ENCODE results near the gene ATOH8.

The ATOH8 gene

DNA sequence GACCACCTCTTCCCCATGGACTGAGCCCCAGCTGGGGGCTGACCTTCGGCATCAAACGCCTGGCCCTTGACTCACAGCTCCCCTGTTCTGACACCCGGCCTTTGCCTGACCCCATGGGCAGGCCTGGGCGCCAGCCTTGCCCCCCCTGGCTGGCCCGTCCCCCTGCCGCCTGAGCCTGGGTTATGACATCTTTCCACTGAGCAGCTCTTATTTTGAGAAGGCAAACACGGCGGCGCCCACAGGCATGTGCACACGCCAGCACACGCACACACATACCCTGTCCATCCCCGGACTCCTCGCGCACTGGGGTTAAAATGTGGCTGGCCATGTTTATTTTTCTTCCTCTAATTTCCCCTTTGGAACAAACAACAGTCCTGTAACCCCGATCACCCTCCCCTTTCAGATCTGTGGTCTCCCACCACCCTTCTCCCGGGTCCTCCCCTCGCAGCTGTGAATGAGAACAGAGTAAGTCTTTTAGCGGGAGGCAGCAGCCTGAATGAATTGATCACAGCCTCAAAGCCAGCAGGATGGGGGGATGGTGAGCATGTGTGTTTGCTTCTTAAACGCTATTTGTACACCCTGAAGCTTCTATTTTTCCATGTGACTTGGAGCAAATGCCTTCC is 11.8 kb upstream of the ATOH8 start:
- peak; percentile 98 for DNase-seq (ENCODE audit: low spot score)
- TF ChIP-seq, protein P1, sequence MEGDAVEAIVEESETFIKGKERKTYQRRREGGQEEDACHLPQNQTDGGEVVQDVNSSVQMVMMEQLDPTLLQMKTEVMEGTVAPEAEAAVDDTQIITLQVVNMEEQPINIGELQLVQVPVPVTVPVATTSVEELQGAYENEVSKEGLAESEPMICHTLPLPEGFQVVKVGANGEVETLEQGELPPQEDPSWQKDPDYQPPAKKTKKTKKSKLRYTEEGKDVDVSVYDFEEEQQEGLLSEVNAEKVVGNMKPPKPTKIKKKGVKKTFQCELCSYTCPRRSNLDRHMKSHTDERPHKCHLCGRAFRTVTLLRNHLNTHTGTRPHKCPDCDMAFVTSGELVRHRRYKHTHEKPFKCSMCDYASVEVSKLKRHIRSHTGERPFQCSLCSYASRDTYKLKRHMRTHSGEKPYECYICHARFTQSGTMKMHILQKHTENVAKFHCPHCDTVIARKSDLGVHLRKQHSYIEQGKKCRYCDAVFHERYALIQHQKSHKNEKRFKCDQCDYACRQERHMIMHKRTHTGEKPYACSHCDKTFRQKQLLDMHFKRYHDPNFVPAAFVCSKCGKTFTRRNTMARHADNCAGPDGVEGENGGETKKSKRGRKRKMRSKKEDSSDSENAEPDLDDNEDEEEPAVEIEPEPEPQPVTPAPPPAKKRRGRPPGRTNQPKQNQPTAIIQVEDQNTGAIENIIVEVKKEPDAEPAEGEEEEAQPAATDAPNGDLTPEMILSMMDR (IDR thresholded peaks at IDR 0.05) = no peak
- Histone ChIP-seq H3K27ac (peak overlapping the region; percentile 96 to 98), H3K4me3 (peak overlapping the region; percentile 55)

DNA sequence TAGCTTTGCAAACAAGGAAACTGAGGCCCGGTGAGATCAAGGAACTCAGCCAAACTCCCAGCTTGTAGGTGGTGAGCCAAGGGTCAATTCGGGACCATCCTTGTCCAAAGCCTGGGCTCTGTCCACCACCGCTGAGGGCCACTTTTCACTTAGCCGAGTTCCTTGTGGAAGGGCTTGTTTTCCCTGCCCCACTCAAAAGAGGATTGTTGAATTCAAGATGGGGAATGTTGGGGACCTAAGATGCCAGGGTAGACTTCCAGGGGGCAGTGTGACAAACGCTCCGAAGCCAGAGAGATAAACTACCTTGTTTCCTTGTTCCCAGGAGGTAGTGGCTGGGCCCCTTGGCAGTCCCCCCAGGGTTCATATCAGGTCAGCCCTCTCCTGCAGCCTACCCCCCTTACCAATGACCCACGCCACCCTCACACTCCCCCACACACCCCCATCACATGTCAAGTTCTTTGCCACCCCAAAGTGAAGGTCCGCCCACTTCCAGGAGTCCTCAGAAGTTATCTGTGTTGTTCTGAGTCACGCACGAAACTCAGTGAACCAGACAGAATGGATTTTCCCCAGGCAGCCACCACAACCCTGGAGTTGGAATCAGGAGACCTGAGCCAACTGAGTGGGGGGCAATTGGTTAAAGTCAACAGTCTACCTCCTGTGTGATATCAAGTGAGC is 10.3 kb upstream of the ATOH8 start:
- Histone ChIP-seq H3K4me3 (peak overlapping the region; percentile 12), H3K27ac (peak overlapping the region; percentile 96 to 98)
- TF ChIP-seq, protein P1 (IDR thresholded peaks at IDR 0.05) = no peak
- DNase-seq (ENCODE audit: low spot score) = no peak

- TF ChIP-seq, protein P1 (IDR thresholded peaks at IDR 0.05) = no peak
- no peak for DNase-seq (ENCODE audit: low spot score)
- Histone ChIP-seq H3K4me3 (peak overlapping the region; percentile 12), H3K27ac (peak overlapping the region; percentile 96 to 98)
These were observed 9.7 kb upstream of the ATOH8 start for GRCh38 chr2:85744055-85744454.

DNA sequence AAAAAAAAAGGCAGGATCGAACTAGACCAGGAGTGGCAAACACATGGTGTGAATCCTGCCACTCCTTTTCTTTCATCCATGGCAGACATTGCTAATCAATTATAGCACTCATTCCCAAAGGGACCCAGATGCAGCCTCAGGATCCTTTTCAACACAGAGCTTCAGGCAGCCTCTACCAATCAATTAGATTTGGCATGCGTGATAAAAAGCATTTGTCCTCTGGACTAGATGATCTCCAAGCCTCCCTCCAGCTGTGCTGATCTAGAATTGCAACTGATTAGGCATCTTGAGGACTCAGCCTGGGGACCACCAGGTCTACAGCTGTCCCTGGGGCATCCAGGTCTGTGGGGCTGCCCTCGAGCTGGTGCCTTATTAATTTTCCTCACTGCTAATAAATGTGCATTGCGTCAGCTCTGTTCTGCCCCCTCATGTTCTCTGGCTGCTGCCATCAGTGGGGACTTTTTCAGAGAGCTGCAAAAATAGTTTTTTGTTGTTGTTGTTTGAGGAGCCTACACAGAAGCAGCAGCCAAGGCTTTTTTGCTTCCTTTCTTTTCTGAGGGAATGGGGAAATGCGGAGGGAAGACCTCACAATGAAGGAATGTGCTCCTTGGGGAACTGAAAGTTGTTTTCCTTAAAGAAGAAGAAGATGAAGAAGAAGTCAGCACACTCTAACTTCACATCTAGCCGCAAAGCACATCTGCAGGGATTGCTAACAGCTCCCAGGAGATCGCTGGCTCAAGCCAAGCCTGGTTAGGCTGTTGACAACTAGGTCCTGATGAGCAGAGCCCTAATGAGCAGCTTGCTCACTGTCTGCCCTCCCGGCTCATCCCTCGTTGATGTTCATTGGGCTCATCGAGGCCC is 8.8 kb upstream of the ATOH8 start:
- H3K27ac ChIP-seq = peak overlapping the region; percentile 96 to 98
- peak overlapping the region; percentile 34 for H3K4me3 ChIP-seq
- TF ChIP-seq, protein P1 (IDR thresholded peaks at IDR 0.05) = no peak
- DNase-seq (ENCODE audit: low spot score) = no peak

DNA sequence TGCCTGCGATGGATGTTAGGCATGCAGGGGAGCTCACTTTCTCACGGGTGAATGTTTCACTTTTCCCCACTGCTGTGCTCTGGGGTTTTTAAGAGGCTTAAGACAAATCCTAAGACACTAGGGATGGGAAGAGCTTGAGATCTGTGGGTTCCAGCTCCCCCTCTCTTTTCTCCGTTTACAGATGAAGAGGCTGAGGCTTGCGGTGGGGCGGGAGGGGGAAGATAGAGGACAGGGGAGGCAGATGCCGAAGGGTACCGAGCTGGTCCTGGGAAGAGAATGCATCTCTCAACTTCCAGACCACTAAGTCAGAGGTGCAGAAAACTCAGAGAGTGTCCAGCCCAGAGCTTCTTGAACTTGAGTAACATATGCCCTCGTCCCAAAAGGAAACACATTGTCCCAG is 8.2 kb upstream of the ATOH8 start:
- Histone ChIP-seq H3K4me3 (peak overlapping the region; percentile 34), H3K27ac (peak overlapping the region; percentile 96 to 98)
- TF ChIP-seq, protein P1 (IDR thresholded peaks at IDR 0.05) = no peak
- no peak for DNase-seq (ENCODE audit: low spot score)

GRCh38 chr2:85746321-85747004 is 7.3 kb upstream of the ATOH8 start:
- no peak for DNase-seq (ENCODE audit: low spot score)
- Histone ChIP-seq H3K4me3 (no peak overlapping the region), H3K27ac (peak overlapping the region; percentile 96 to 98)
- TF ChIP-seq, protein P1 (IDR thresholded peaks at IDR 0.05) = no peak
